Body of pancreas (tissue), 4 donors: ENCODE measurements around the gene MYO5A.

Experiments
- POLR2A ChIP-seq, 3 donors: fragments of 450-650 bp; IDR thresholded peaks; one replicate each; pipeline ENCODE4 v1.6.1; 2016; ENCODE audit warnings: antibody characterized with exemption in 3 of 3, mild to moderate bottlenecking in 2 of 3
- TF ChIP-seq, protein P1 (sequence below), 7 experiments: fragments of 450-650 bp in 4 of 7; fragments of 200-600 bp in 3 of 7; sonication (generic) in 3 of 7; IDR thresholded peaks; one replicate each; pipeline ENCODE4 v1.5.1; 2016 to 2019; ENCODE audit warnings: antibody characterized with exemption in 7 of 7

DNA sequence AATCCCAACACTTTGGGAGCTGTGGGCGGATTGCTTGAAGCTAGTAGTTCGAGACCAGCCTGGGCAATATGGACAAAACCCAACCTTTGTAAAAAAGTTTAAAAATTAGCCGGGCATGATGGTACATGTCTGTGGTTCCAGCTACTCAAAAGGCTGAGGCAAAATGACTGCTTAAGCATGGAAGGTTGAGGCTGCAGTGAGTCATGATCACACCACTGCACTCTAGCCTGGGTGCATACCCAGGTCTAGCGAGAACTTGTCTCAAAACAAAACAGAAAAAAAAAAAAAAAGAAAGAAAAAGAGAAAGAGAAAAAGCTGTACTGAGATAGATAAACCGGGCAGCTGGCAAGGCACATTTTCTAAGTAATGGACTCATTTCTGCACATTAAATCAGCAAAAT is 29.5 kb upstream of the MYO5A start:
- TF ChIP-seq, protein P1, sequence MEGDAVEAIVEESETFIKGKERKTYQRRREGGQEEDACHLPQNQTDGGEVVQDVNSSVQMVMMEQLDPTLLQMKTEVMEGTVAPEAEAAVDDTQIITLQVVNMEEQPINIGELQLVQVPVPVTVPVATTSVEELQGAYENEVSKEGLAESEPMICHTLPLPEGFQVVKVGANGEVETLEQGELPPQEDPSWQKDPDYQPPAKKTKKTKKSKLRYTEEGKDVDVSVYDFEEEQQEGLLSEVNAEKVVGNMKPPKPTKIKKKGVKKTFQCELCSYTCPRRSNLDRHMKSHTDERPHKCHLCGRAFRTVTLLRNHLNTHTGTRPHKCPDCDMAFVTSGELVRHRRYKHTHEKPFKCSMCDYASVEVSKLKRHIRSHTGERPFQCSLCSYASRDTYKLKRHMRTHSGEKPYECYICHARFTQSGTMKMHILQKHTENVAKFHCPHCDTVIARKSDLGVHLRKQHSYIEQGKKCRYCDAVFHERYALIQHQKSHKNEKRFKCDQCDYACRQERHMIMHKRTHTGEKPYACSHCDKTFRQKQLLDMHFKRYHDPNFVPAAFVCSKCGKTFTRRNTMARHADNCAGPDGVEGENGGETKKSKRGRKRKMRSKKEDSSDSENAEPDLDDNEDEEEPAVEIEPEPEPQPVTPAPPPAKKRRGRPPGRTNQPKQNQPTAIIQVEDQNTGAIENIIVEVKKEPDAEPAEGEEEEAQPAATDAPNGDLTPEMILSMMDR (IDR thresholded peaks at IDR 0.05), result no peak
- TF ChIP-seq POLR2A (IDR thresholded peaks at IDR 0.05), result no peak
